A549 (cell line): ENCODE results near the gene KPNA3.

Source experiments
- MAX ChIP-seq: IDR thresholded peaks from 2 replicates; pipeline ENCODE4 v1.6.1; 2012
- ZFP36 ChIP-seq: fragments of 450-650 bp; IDR thresholded peaks from 2 replicates; pipeline ENCODE4 v1.6.1; 2014; ENCODE audit warnings: borderline replicate concordance; ENCODE audit not compliant: partially characterized antibody

GRCh38 chr13:49827336-49827735 is 34.9 kb upstream of the KPNA3 start:
- TF ChIP-seq MAX: no peak
- TF ChIP-seq ZFP36: no peak
